ENCODE measurements around the gene ZNF789. TPM values are rescaled to one million over a fixed set of nuclear protein-coding genes. Genes with fewer than 3 reads are reported as not detected.
A peak's percentile ranks its signal among the peaks of the same experiment; 100 is the strongest.

The ZNF789 gene
- total and polyA plus RNA-seq, 2 of the 13 experiments (the other 11 are each of a cell fraction or from before 2014, with no cell fraction given) = 19.8 to 25.1 TPM

DNA sequence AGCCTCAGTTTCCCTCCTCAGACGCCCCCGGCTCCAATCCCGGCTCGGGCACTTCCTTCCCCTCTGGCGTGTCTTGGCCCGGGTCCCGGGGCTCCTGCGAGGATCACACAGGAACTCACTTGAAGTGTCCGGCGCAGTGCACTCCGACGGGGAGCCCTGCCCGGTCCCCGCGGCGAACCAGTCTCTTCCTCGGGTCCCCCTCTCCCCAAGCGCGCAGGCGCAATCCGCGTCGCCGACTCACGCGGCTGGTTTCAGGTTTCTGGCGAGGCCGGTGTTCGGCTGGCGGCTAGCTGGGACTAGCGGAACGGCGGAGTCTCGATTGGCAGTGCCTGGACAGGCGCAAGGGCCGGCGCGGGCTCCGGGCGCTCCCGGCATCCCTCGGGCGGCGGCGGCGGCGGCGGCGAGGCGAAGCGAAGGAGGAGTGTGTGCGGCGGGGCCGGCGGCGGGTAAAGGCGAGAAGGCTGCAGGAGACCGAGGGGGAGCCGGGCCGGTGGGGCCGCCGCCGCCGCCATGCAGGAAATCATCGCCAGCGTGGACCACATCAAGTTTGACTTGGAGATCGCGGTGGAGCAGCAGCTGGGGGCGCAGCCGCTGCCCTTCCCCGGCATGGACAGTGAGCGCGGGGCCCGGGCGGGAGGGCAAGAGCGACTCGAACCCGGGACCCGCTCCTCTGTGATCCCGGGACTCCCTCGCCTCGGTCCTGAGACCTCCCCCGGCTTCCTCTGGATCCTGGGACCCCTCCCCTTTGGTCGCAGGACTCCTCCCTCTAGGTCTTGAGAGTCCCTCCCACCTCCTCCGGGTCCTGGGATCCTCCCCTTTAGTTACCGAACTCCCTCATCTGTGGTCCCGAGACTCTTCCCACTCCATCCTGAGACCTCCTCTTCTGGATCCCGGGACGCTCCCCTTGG lies 33.9 kb upstream of the ZNF789 start, which contains the start of the genes CPSF4 and PTCD1 (continued):
- TF ChIP-seq JUND (CRISPR knock-in tag; IDR thresholded peaks at IDR 0.05) = peak; percentile 30; the same call in 1 of the 2 replicates
- no peak for TF ChIP-seq MZF1 (CRISPR knock-in tag; IDR thresholded peaks at IDR 0.05; ENCODE audit: borderline replicate concordance)
- no peak for TF ChIP-seq ZNF276 (CRISPR knock-in tag; IDR thresholded peaks at IDR 0.05; ENCODE audit: low read depth)
- TF ChIP-seq ZNF124 (CRISPR knock-in tag; IDR thresholded peaks at IDR 0.05) = peak; percentile 92; the same call in 1 of the 2 replicates
- peak; percentile 86; the same call in 1 of the 2 replicates for TF ChIP-seq ZNF329 (CRISPR knock-in tag; IDR thresholded peaks at IDR 0.05; ENCODE audit: low read depth)
- TF ChIP-seq ZNF264 (CRISPR knock-in tag; IDR thresholded peaks at IDR 0.05) = no peak
- peak; percentile 78; the same call in 1 of the 2 replicates for TF ChIP-seq ZNF878 (CRISPR knock-in tag; IDR thresholded peaks at IDR 0.05)
- TF ChIP-seq WIZ (CRISPR knock-in tag; IDR thresholded peaks at IDR 0.05) = no peak; the same call in 1 of the 2 replicates
- peak; percentile 72; the same call in 1 of the 2 replicates for TF ChIP-seq HDAC2 (CRISPR knock-in tag; IDR thresholded peaks at IDR 0.05)
- no peak for TF ChIP-seq TCF7 (IDR thresholded peaks at IDR 0.05; ENCODE audit: low read depth)
- no peak for TF ChIP-seq ZNF629 (CRISPR knock-in tag; conservative IDR thresholded peaks at IDR 0.05)
- peak; percentile 96 for TF ChIP-seq ZNF335 (CRISPR knock-in tag; IDR thresholded peaks at IDR 0.05)
- TF ChIP-seq NPAS2 (CRISPR knock-in tag; IDR thresholded peaks at IDR 0.05; ENCODE audit: borderline replicate concordance) = no peak
- no peak for TF ChIP-seq CHD2 (IDR thresholded peaks at IDR 0.05; ENCODE audit: low read depth, low read length)
- no peak for TF ChIP-seq KLF13 (CRISPR knock-in tag; IDR thresholded peaks at IDR 0.05)
- peak; percentile 86; the same call in 1 of the 2 replicates for TF ChIP-seq KAT7 (CRISPR knock-in tag; IDR thresholded peaks at IDR 0.05; ENCODE audit: borderline replicate concordance)
- TF ChIP-seq SPEN (CRISPR knock-in tag; IDR thresholded peaks at IDR 0.05; ENCODE audit: low read depth) = peak; percentile 95
- TF ChIP-seq EP300 (IDR thresholded peaks at IDR 0.05; ENCODE audit: low read depth in 2 of 2, low read length in 2 of 2) = no peak
- no peak for TF ChIP-seq EP300 (CRISPR knock-in tag; IDR thresholded peaks at IDR 0.05; ENCODE audit: borderline replicate concordance)
- no peak for TF ChIP-seq SCMH1 (CRISPR knock-in tag; IDR thresholded peaks at IDR 0.05; ENCODE audit: borderline replicate concordance)
- TF ChIP-seq, protein P1, sequence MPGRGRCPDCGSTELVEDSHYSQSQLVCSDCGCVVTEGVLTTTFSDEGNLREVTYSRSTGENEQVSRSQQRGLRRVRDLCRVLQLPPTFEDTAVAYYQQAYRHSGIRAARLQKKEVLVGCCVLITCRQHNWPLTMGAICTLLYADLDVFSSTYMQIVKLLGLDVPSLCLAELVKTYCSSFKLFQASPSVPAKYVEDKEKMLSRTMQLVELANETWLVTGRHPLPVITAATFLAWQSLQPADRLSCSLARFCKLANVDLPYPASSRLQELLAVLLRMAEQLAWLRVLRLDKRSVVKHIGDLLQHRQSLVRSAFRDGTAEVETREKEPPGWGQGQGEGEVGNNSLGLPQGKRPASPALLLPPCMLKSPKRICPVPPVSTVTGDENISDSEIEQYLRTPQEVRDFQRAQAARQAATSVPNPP (CRISPR knock-in tag; IDR thresholded peaks at IDR 0.05) = peak; percentile 84
- peak; percentile 80 for TF ChIP-seq ZNF619 (CRISPR knock-in tag; IDR thresholded peaks at IDR 0.05)
- TF ChIP-seq KMT2A (CRISPR knock-in tag; IDR thresholded peaks at IDR 0.05) = peak; percentile 92
- peak; percentile 90 for TF ChIP-seq SALL2 (CRISPR knock-in tag; IDR thresholded peaks at IDR 0.05)
- TF ChIP-seq TCF12 (IDR thresholded peaks at IDR 0.05) = no peak
- TF ChIP-seq TCF12 (CRISPR knock-in tag; IDR thresholded peaks at IDR 0.05) = peak; percentile 93
- TF ChIP-seq ZSCAN29 (CRISPR knock-in tag; conservative IDR thresholded peaks at IDR 0.05) = no peak
- TF ChIP-seq ZNF569 (CRISPR knock-in tag; IDR thresholded peaks at IDR 0.05; ENCODE audit: borderline replicate concordance) = no peak
- peak; percentile 90 for TF ChIP-seq ZNF556 (CRISPR knock-in tag; IDR thresholded peaks at IDR 0.05; ENCODE audit: borderline replicate concordance)
- no peak; the same call in 1 of the 2 replicates for TF ChIP-seq ZNF605 (CRISPR knock-in tag; IDR thresholded peaks at IDR 0.05)

Data from HepG2 (cell line).